ENCODE results near the gene GALNT11.
A peak's percentile ranks its signal among the peaks of the same experiment; 100 is the strongest.
"Not testable (repeated sequence)": the region's sequence is repeated elsewhere in the genome, so short reads cannot be mapped to it uniquely, and the experiment has no call there.

The GALNT11 gene

GRCh38 chr7:152025077-152025936 lies at the start of gene GALNT11:
TSS of gene GALNT11 (plus strand) at chr7:152025674. CDS start at chr7:152094228, 68,554 bp downstream.
- DNase-seq (ENCODE audit: low read depth): peak; percentile 24

GRCh38 chr7:151978616-151979015 lies 46.9 kb upstream of the GALNT11 start:
- no peak for DNase-seq (ENCODE audit: low read depth)

- DNase-seq (ENCODE audit: low read depth): no peak
These were observed 44.3 kb upstream of the GALNT11 start for GRCh38 chr7:151981223-151981622.

- DNase-seq (ENCODE audit: low read depth): no peak
These were observed 42.7 kb upstream of the GALNT11 start for GRCh38 chr7:151982806-151983205.

- no peak for DNase-seq (ENCODE audit: low read depth)
These were observed 40.9 kb upstream of the GALNT11 start for GRCh38 chr7:151984612-151985011.

- no peak for DNase-seq (ENCODE audit: low read depth)
These were observed 37.5 kb upstream of the GALNT11 start for GRCh38 chr7:151987748-151988529.

GRCh38 chr7:151992375-151992774 lies 33.1 kb upstream of the GALNT11 start:
- DNase-seq (ENCODE audit: low read depth): no peak

GRCh38 chr7:151993977-151994676 lies 31.3 kb upstream of the GALNT11 start:
- no peak for DNase-seq (ENCODE audit: low read depth)

- DNase-seq (ENCODE audit: low read depth): no peak
These were observed 25.9 kb upstream of the GALNT11 start for GRCh38 chr7:151999424-152000090.

GRCh38 chr7:152000191-152000590 lies 25.3 kb upstream of the GALNT11 start:
- DNase-seq (ENCODE audit: low read depth): no peak

- DNase-seq (ENCODE audit: low read depth): no peak
These were observed 19.1 kb upstream of the GALNT11 start for GRCh38 chr7:152006336-152006735.

GRCh38 chr7:152011860-152012259 lies 13.6 kb upstream of the GALNT11 start:
- DNase-seq (ENCODE audit: low read depth): no peak

- DNase-seq (ENCODE audit: low read depth): no peak
These were observed 12.2 kb upstream of the GALNT11 start for GRCh38 chr7:152013230-152013629.

- DNase-seq (ENCODE audit: low read depth): no peak
These were observed 11.5 kb upstream of the GALNT11 start for GRCh38 chr7:152013974-152014373.

- DNase-seq (ENCODE audit: low read depth): no peak
These were observed 10.8 kb upstream of the GALNT11 start for GRCh38 chr7:152014722-152015121.

- DNase-seq (ENCODE audit: low read depth): no peak
These were observed 9.9 kb upstream of the GALNT11 start for GRCh38 chr7:152015600-152015999.

GRCh38 chr7:152016947-152017346 lies 8.5 kb upstream of the GALNT11 start:
- no peak for DNase-seq (ENCODE audit: low read depth)

GRCh38 chr7:152017683-152018082 lies 7.8 kb upstream of the GALNT11 start:
- not testable (repeated sequence) for DNase-seq (ENCODE audit: low read depth)

GRCh38 chr7:152021740-152022139 lies 3.7 kb upstream of the GALNT11 start:
- not testable (repeated sequence) for DNase-seq (ENCODE audit: low read depth)

GRCh38 chr7:152025937-152026890 lies 740 bp downstream of the GALNT11 start:
- DNase-seq (ENCODE audit: low read depth): no peak
